MM.1S (cell line): ENCODE measurements around the gene ADAMTS3.

Experiments
- DNase-seq: peaks from one replicate; pipeline ENCODE4 v3.0.0-alpha.2; 2015
- H2AFZ ChIP-seq: fragments of 300-600 bp; sonication (generic); 2 replicates; pipeline ENCODE4 v1.6.0; 2016; ENCODE audit warnings: antibody characterized with exemption, low read length
- H3F3A ChIP-seq: fragments of 300-600 bp; sonication (generic); 2 replicates; pipeline ENCODE4 v1.6.1; 2016; ENCODE audit warnings: mild to moderate bottlenecking, antibody characterized with exemption, low read length, moderate library complexity, mixed read lengths; ENCODE audit not compliant: insufficient read depth
- H3K27ac ChIP-seq: fragments of 300-600 bp; sonication (generic); 2 replicates; pipeline ENCODE4 v1.5.1; 2016; ENCODE audit warnings: mild to moderate bottlenecking, low read length
- H3K27me3 ChIP-seq: fragments of 300-600 bp; sonication (generic); replicated peaks from 2 replicates; pipeline ENCODE4 v1.6.0; 2016; ENCODE audit warnings: low read length; ENCODE audit not compliant: insufficient read depth
- H3K36me3 ChIP-seq: fragments of 300-600 bp; sonication (generic); replicated peaks from 2 replicates; pipeline ENCODE4 v1.6.1; 2016; ENCODE audit warnings: mild to moderate bottlenecking, low read length, mixed read lengths; ENCODE audit not compliant: insufficient read depth
- H3K4me1 ChIP-seq: fragments of 300-600 bp; sonication (generic); 2 replicates; pipeline ENCODE4 v1.6.1; 2016; ENCODE audit warnings: low read length, mixed read lengths
- H3K4me2 ChIP-seq: fragments of 300-600 bp; sonication (generic); 2 replicates; pipeline ENCODE4 v1.6.0; 2016; ENCODE audit warnings: low read depth, low read length
- H3K4me3 ChIP-seq: fragments of 300-600 bp; sonication (generic); 2 replicates; pipeline ENCODE4 v1.5.1; 2016; ENCODE audit warnings: low read length, mixed read lengths
- H3K79me2 ChIP-seq: fragments of 300-600 bp; sonication (generic); 2 replicates; pipeline ENCODE4 v1.6.1; 2016; ENCODE audit warnings: mixed run types, low read length, mixed read lengths
- H3K9ac ChIP-seq: fragments of 300-600 bp; sonication (generic); 2 replicates; pipeline ENCODE4 v1.6.1; 2016; ENCODE audit warnings: low read length, mixed read lengths
- H3K9me2 ChIP-seq: fragments of 300-600 bp; sonication (generic); replicated peaks from 2 replicates; pipeline ENCODE4 v1.6.1; 2016; ENCODE audit warnings: mild to moderate bottlenecking, low read length, mixed read lengths; ENCODE audit not compliant: insufficient read depth
- H3K9me3 ChIP-seq: fragments of 300-600 bp; sonication (generic); replicated peaks from 2 replicates; pipeline ENCODE4 v1.6.1; 2016; ENCODE audit warnings: mild to moderate bottlenecking, low read length, mixed read lengths; ENCODE audit not compliant: insufficient read depth
- H4K20me1 ChIP-seq: fragments of 300-600 bp; sonication (generic); 2 replicates; pipeline ENCODE4 v1.6.1; 2016; ENCODE audit warnings: mild to moderate bottlenecking, low read length, moderate library complexity, mixed read lengths; ENCODE audit not compliant: insufficient read depth
- CTCF ChIP-seq: fragments of 300-600 bp; sonication (generic); IDR thresholded peaks from 2 replicates; pipeline ENCODE4 v1.5.1; 2016; ENCODE audit warnings: antibody characterized with exemption, low read length, mixed read lengths
- EZH2 ChIP-seq: fragments of 300-600 bp; sonication (generic); optimal IDR thresholded peaks from 2 replicates; pipeline ENCODE3; 2017; ENCODE audit warnings: low read depth, mild to moderate bottlenecking, antibody characterized with exemption, low read length, mixed read lengths
- EZH2phosphoT487 ChIP-seq: fragments of 300-600 bp; sonication (generic); IDR thresholded peaks from 2 replicates; pipeline ENCODE4 v1.6.1; 2018; ENCODE audit warnings: antibody characterized with exemption, low read length

ADAMTS3 gene

DNA sequence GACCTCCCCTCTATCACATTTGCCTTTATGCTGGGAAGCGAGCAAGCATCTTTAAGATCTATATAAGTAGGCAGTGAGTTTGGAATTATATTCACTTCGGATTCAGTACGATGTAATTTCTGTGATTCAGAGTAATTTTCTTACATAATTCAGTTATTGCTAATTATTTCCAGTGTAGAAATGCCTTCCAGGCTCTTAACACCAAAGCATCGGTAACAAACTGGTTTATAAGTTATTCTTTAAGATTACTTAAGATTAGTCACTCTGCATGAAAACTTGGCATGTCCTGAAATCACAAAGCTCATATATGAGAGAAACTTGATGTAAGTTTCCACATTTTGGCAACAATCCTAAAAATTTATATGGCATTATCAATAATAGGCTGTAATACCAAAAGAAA is 120.8 kb downstream of the ADAMTS3 start:
- no peaks in the 10 kb centered on the region for H3K4me1 ChIP-seq
- no peaks in the 10 kb centered on the region for H4K20me1 ChIP-seq
- no peaks in the 10 kb centered on the region for H3K79me2 ChIP-seq
- TF ChIP-seq EZH2phosphoT487 = no peak
- TF ChIP-seq EZH2 = no peak
- no peak for TF ChIP-seq CTCF
- H3K36me3 ChIP-seq = no peaks in the 10 kb centered on the region
- DNase-seq = no peak
- H3F3A ChIP-seq = no peaks in the 10 kb centered on the region
- no peak overlapping the region for H3K27ac ChIP-seq
- H3K9me2 ChIP-seq = no peaks in the 10 kb centered on the region
- H3K9ac ChIP-seq = no peak overlapping the region
- no peak overlapping the region for H3K4me2 ChIP-seq
- no peaks in the 10 kb centered on the region for H3K9me3 ChIP-seq
- no peak overlapping the region for H3K4me3 ChIP-seq
- no peaks in the 10 kb centered on the region for H3K27me3 ChIP-seq
- H2AFZ ChIP-seq = no peak overlapping the region

GRCh38 chr4:72446353-72447055 is 122.5 kb downstream of the ADAMTS3 start:
- H3K9me3 ChIP-seq = no peaks in the 10 kb centered on the region
- H3K4me1 ChIP-seq = no peaks in the 10 kb centered on the region
- H4K20me1 ChIP-seq = no peaks in the 10 kb centered on the region
- no peak overlapping the region for H3K4me3 ChIP-seq
- no peak for TF ChIP-seq EZH2phosphoT487
- TF ChIP-seq CTCF = no peak
- TF ChIP-seq EZH2 = no peak
- no peak overlapping the region for H2AFZ ChIP-seq
- no peaks in the 10 kb centered on the region for H3K36me3 ChIP-seq
- no peak overlapping the region for H3K9ac ChIP-seq
- H3K4me2 ChIP-seq = no peak overlapping the region
- H3K27me3 ChIP-seq = no peaks in the 10 kb centered on the region
- DNase-seq = no peak
- H3K9me2 ChIP-seq = no peaks in the 10 kb centered on the region
- no peaks in the 10 kb centered on the region for H3F3A ChIP-seq
- H3K79me2 ChIP-seq = no peaks in the 10 kb centered on the region
- no peak overlapping the region for H3K27ac ChIP-seq

- no peaks in the 10 kb centered on the region for H3K4me1 ChIP-seq
- no peaks in the 10 kb centered on the region for H3F3A ChIP-seq
- H3K27ac ChIP-seq = no peak overlapping the region
- no peaks in the 10 kb centered on the region for H3K79me2 ChIP-seq
- H3K36me3 ChIP-seq = no peaks in the 10 kb centered on the region
- H3K9me3 ChIP-seq = no peaks in the 10 kb centered on the region
- TF ChIP-seq EZH2 = no peak
- H3K9ac ChIP-seq = no peak overlapping the region
- no peaks in the 10 kb centered on the region for H4K20me1 ChIP-seq
- DNase-seq = no peak
- no peak overlapping the region for H3K4me2 ChIP-seq
- H3K27me3 ChIP-seq = no peaks in the 10 kb centered on the region
- H3K4me3 ChIP-seq = no peak overlapping the region
- no peaks in the 10 kb centered on the region for H3K9me2 ChIP-seq
- H2AFZ ChIP-seq = no peak overlapping the region
These were observed 124.9 kb downstream of the ADAMTS3 start for GRCh38 chr4:72444092-72444491.

- Histone ChIP-seq H3K9me2 (no peaks in the 10 kb centered on the region), H3K9ac (no peak overlapping the region), H3K4me3 (no peak overlapping the region), H3K79me2 (no peaks in the 10 kb centered on the region), H3K9me3 (no peaks in the 10 kb centered on the region), H3F3A (no peaks in the 10 kb centered on the region), H3K27me3 (no peaks in the 10 kb centered on the region), H4K20me1 (no peaks in the 10 kb centered on the region), H3K36me3 (no peaks in the 10 kb centered on the region), H2AFZ (no peak overlapping the region), H3K27ac (no peak overlapping the region), H3K4me1 (no peaks in the 10 kb centered on the region), H3K4me2 (no peak overlapping the region)
- TF ChIP-seq EZH2phosphoT487 = no peak
- TF ChIP-seq CTCF = no peak
- no peak for TF ChIP-seq EZH2
- no peak for DNase-seq
These were observed 126.3 kb downstream of the ADAMTS3 start for GRCh38 chr4:72442715-72443114.
